ENCODE results near the gene DMD.

DNA sequence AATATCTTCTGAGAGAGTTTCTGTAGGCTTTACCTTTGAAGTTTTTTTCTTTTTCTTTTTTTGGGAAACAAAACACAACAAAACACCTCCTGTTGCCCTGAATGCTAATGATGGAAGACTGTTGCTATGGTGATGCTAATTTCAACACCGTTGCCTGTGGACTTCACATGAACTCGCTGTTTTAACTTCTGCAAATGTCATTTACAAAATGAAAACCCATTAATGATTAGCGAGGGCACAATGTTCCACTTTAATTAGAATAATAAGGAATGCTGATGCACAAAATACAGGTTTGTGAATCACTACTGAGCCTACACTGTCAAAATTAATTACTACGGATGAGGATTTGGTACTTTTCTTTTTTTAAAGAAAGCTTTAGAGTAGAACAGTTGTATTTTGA, 1912.4 kb downstream of the DMD start:
- TF ChIP-seq, protein P1, sequence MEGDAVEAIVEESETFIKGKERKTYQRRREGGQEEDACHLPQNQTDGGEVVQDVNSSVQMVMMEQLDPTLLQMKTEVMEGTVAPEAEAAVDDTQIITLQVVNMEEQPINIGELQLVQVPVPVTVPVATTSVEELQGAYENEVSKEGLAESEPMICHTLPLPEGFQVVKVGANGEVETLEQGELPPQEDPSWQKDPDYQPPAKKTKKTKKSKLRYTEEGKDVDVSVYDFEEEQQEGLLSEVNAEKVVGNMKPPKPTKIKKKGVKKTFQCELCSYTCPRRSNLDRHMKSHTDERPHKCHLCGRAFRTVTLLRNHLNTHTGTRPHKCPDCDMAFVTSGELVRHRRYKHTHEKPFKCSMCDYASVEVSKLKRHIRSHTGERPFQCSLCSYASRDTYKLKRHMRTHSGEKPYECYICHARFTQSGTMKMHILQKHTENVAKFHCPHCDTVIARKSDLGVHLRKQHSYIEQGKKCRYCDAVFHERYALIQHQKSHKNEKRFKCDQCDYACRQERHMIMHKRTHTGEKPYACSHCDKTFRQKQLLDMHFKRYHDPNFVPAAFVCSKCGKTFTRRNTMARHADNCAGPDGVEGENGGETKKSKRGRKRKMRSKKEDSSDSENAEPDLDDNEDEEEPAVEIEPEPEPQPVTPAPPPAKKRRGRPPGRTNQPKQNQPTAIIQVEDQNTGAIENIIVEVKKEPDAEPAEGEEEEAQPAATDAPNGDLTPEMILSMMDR (IDR thresholded peaks at IDR 0.05; ENCODE audit: borderline replicate concordance, extremely low read depth, low read length, poor library complexity, severe bottlenecking), result no peak
- TF ChIP-seq EZH2 (IDR thresholded peaks at IDR 0.05; ENCODE audit: borderline replicate concordance, low read depth, low read length, severe bottlenecking), result no peak

Measured in DND-41 (cell line).